Muscle layer of duodenum (tissue), 2 donors: ENCODE measurements around the gene GPSM1.
A peak's percentile ranks its signal among the peaks of the same experiment; 100 is the strongest.

ENCODE experiments used
- H3K27ac ChIP-seq: one replicate; pipeline ENCODE4 v1.7.0; 2013; ENCODE audit warnings: mild to moderate bottlenecking, low read length
- H3K27me3 ChIP-seq: one replicate; pipeline ENCODE4 v1.7.0; 2013; ENCODE audit warnings: low read depth, mild to moderate bottlenecking, control low read depth, low read length
- H3K36me3 ChIP-seq, 2 donors: one replicate each; pipeline ENCODE4 v1.7.0; 2013; ENCODE audit warnings: low read length in 2 of 2, control low read depth in 1 of 2, mild to moderate bottlenecking in 1 of 2; ENCODE audit not compliant: insufficient read depth in 2 of 2, control insufficient read depth in 1 of 2
- H3K4me1 ChIP-seq, 2 donors: one replicate each; pipeline ENCODE4 v1.7.0; 2013; ENCODE audit warnings: low read length in 2 of 2, mild to moderate bottlenecking in 2 of 2, control low read depth in 1 of 2, moderate library complexity in 1 of 2; ENCODE audit not compliant: insufficient read depth in 2 of 2, control insufficient read depth in 1 of 2
- H3K4me3 ChIP-seq, 2 donors: one replicate each; pipeline ENCODE4 v1.7.0; 2013; ENCODE audit warnings: low read length in 2 of 2, low read depth in 1 of 2, mild to moderate bottlenecking in 1 of 2
- H3K9me3 ChIP-seq, 2 donors: one replicate each; pipeline ENCODE4 v1.7.0; 2013; ENCODE audit warnings: low read length in 2 of 2, control low read depth in 1 of 2, mild to moderate bottlenecking in 1 of 2; ENCODE audit not compliant: control insufficient read depth in 1 of 2
- donor health status: healthy.

GPSM1 gene

GRCh38 chr9:136327304-136327974 is at the start of gene GPSM1:
Gene GPSM1, plus strand, starts transcription at chr9:136327539. Its CDS starts 157 bp downstream, at chr9:136327696.
- no peaks in the 10 kb centered on the region for H3K36me3 ChIP-seq
- peaks cover 0 to 27% of the 10 kb centered on the region in 2 donors for H3K4me1 ChIP-seq
- H3K4me3 ChIP-seq = peak within 1 kb of the TSS; percentile 61 to 70
- no peaks in the 10 kb centered on the region for H3K27me3 ChIP-seq
- no peak within 1 kb of the TSS for H3K27ac ChIP-seq
- no peaks in the 10 kb centered on the region for H3K9me3 ChIP-seq

GRCh38 chr9:136277746-136278145 is 49.6 kb upstream of the GPSM1 start:
- H3K4me3 ChIP-seq = no peak overlapping the region
- H3K27ac ChIP-seq = no peak overlapping the region
- no peaks in the 10 kb centered on the region for H3K9me3 ChIP-seq
- no peaks in the 10 kb centered on the region for H3K4me1 ChIP-seq
- no peaks in the 10 kb centered on the region for H3K27me3 ChIP-seq
- no peaks in the 10 kb centered on the region for H3K36me3 ChIP-seq

GRCh38 chr9:136278221-136278620 is 49.1 kb upstream of the GPSM1 start:
- H3K27ac ChIP-seq = no peak overlapping the region
- no peaks in the 10 kb centered on the region for H3K9me3 ChIP-seq
- no peaks in the 10 kb centered on the region for H3K27me3 ChIP-seq
- peaks cover 0 to 1% of the 10 kb centered on the region in 2 donors for H3K4me1 ChIP-seq
- H3K4me3 ChIP-seq = no peak overlapping the region
- H3K36me3 ChIP-seq = no peaks in the 10 kb centered on the region

GRCh38 chr9:136278894-136279293 is 48.4 kb upstream of the GPSM1 start:
- Histone ChIP-seq H3K4me1 (peaks cover 0 to 8% of the 10 kb centered on the region in 2 donors), H3K27ac (no peak overlapping the region), H3K36me3 (no peaks in the 10 kb centered on the region), H3K27me3 (no peaks in the 10 kb centered on the region), H3K9me3 (no peaks in the 10 kb centered on the region), H3K4me3 (no peak overlapping the region)

- Histone ChIP-seq H3K36me3 (no peaks in the 10 kb centered on the region), H3K27me3 (no peaks in the 10 kb centered on the region), H3K9me3 (no peaks in the 10 kb centered on the region), H3K4me3 (no peak overlapping the region), H3K27ac (no peak overlapping the region), H3K4me1 (peaks cover 0 to 8% of the 10 kb centered on the region in 2 donors)
Observed at GRCh38 chr9:136279471-136279870, 47.9 kb upstream of the GPSM1 start.

GRCh38 chr9:136280535-136281315 is 46.6 kb upstream of the GPSM1 start:
- Histone ChIP-seq H3K4me3 (no peak overlapping the region), H3K36me3 (no peaks in the 10 kb centered on the region), H3K9me3 (no peaks in the 10 kb centered on the region), H3K4me1 (peaks cover 0 to 8% of the 10 kb centered on the region in 2 donors), H3K27ac (no peak overlapping the region), H3K27me3 (no peaks in the 10 kb centered on the region)

GRCh38 chr9:136281421-136282271 is 45.7 kb upstream of the GPSM1 start:
- no peaks in the 10 kb centered on the region for H3K27me3 ChIP-seq
- H3K9me3 ChIP-seq = no peaks in the 10 kb centered on the region
- no peak overlapping the region for H3K27ac ChIP-seq
- no peaks in the 10 kb centered on the region for H3K36me3 ChIP-seq
- H3K4me1 ChIP-seq = peaks cover 0 to 8% of the 10 kb centered on the region in 2 donors
- H3K4me3 ChIP-seq = no peak overlapping the region

- no peaks in the 10 kb centered on the region for H3K36me3 ChIP-seq
- H3K27me3 ChIP-seq = no peaks in the 10 kb centered on the region
- H3K27ac ChIP-seq = no peak overlapping the region
- no peak overlapping the region for H3K4me3 ChIP-seq
- H3K9me3 ChIP-seq = no peaks in the 10 kb centered on the region
- peaks cover 0 to 8% of the 10 kb centered on the region in 2 donors for H3K4me1 ChIP-seq
Observed at GRCh38 chr9:136282272-136282861, 45.0 kb upstream of the GPSM1 start.

- no peaks in the 10 kb centered on the region for H3K27me3 ChIP-seq
- no peak overlapping the region for H3K27ac ChIP-seq
Observed at GRCh38 chr9:136283291-136284235, 43.8 kb upstream of the GPSM1 start.

GRCh38 chr9:136284311-136284710 is 43.0 kb upstream of the GPSM1 start:
- Histone ChIP-seq H3K27me3 (no peaks in the 10 kb centered on the region), H3K4me3 (no peak overlapping the region), H3K4me1 (peaks cover 0 to 8% of the 10 kb centered on the region in 2 donors), H3K9me3 (no peaks in the 10 kb centered on the region), H3K27ac (no peak overlapping the region), H3K36me3 (no peaks in the 10 kb centered on the region)

More at GRCh38 chr9:136283291-136284235, 43.8 kb upstream of the GPSM1 start:
- peaks cover 0 to 8% of the 10 kb centered on the region in 2 donors for H3K4me1 ChIP-seq
- no peaks in the 10 kb centered on the region for H3K9me3 ChIP-seq
- H3K36me3 ChIP-seq = no peaks in the 10 kb centered on the region
- H3K4me3 ChIP-seq = peak overlapping the region; percentile 39
